CD4-positive, alpha-beta memory T cell (primary cell): Measurements from ENCODE around the gene RASGRF2. TPM values are rescaled to one million over a fixed set of nuclear protein-coding genes. Genes with fewer than 3 reads are reported as not detected.

ENCODE experiments used
- CTCF ChIA-PET: fragments of 350-600 bp; sonication (Branson Sonifier 250); formaldehyde crosslinking; loops from one replicate; lab custom pipeline; 2021; ENCODE audit warnings: inconsistent platforms; ENCODE audit not compliant: partially characterized antibody; lab: Charles Lee
- POLR2A ChIA-PET: fragments of 350-600 bp; sonication (Branson Sonifier 250); formaldehyde crosslinking; loops from one replicate; lab custom pipeline; 2021; ENCODE audit not compliant: partially characterized antibody; lab: Charles Lee
- DNase-seq, 5 donors: peaks; one replicate each; pipeline versions ENCODE4 v3.0.0 to v3.0.0-alpha.2; 2020 to 2022; ENCODE audit warnings: mixed read lengths in 1 of 5
- H3K27ac ChIP-seq: one replicate; pipeline ENCODE4 v1.7.0; 2013; ENCODE audit warnings: low read depth, low read length
- H3K27me3 ChIP-seq: 2 replicates; pipeline ENCODE4 v1.7.0; 2013; ENCODE audit warnings: mild to moderate bottlenecking, low read length, moderate library complexity; ENCODE audit not compliant: insufficient read depth
- H3K36me3 ChIP-seq: 2 replicates; pipeline ENCODE4 v1.7.0; 2013; ENCODE audit warnings: mild to moderate bottlenecking, low read length, moderate library complexity; ENCODE audit not compliant: insufficient read depth
- H3K4me1 ChIP-seq: 2 replicates; pipeline ENCODE4 v1.7.0; 2013; ENCODE audit warnings: mild to moderate bottlenecking, low read length, moderate library complexity; ENCODE audit not compliant: insufficient read depth
- H3K4me3 ChIP-seq, 2 donors: one replicate each; pipeline ENCODE4 v1.7.0; 2013; ENCODE audit warnings: low read length in 2 of 2, mild to moderate bottlenecking in 1 of 2
- H3K9me3 ChIP-seq, 2 donors: one replicate each; pipeline ENCODE4 v1.7.0; 2013; ENCODE audit warnings: low read length in 2 of 2, control low read depth in 1 of 2; ENCODE audit not compliant: control insufficient read depth in 1 of 2
- H3K27ac Mint-ChIP-seq, 7 donors: one replicate each; pipeline ENCODE4 v1.8.0; 2020 to 2021; ENCODE audit warnings: mixed read lengths in 7 of 7, mild to moderate bottlenecking in 6 of 7, inconsistent platforms in 3 of 7, moderate library complexity in 3 of 7
- H3K27me3 Mint-ChIP-seq, 2 donors: one replicate each; pipeline ENCODE4 v1.8.0; 2020 to 2021; ENCODE audit warnings: mixed read lengths in 2 of 2
- H3K36me3 Mint-ChIP-seq, 2 donors: one replicate each; pipeline ENCODE4 v1.8.0; 2020 to 2021; ENCODE audit warnings: mixed read lengths in 2 of 2, inconsistent platforms in 1 of 2, mild to moderate bottlenecking in 1 of 2
- H3K4me1 Mint-ChIP-seq, 4 donors: one replicate each; pipeline ENCODE4 v1.8.0; 2020 to 2021; ENCODE audit warnings: mixed read lengths in 4 of 4, mild to moderate bottlenecking in 1 of 4
- H3K4me3 Mint-ChIP-seq, 8 donors: one replicate each; pipeline ENCODE4 v1.8.0; 2020 to 2021; ENCODE audit warnings: mixed read lengths in 8 of 8, mild to moderate bottlenecking in 7 of 8, moderate library complexity in 6 of 8, inconsistent platforms in 3 of 8
- H3K9me3 Mint-ChIP-seq, 8 donors: one replicate each; pipeline ENCODE4 v1.8.0; 2020 to 2021; ENCODE audit warnings: mixed read lengths in 8 of 8, mild to moderate bottlenecking in 5 of 8, inconsistent platforms in 3 of 8, moderate library complexity in 1 of 8
- intact Hi-C: fragments of 100-400 bp; cut with micrococcal nuclease; formaldehyde crosslinking; loops from one replicate; pipeline ENCODE4 v1.15.1; 2023
- polyA plus RNA-seq, 2 donors: library from polyadenylated mRNA; unstranded; fragments of 300-500 nt; fragmentation: Illumina TruSeq; gene quantifications; one replicate each; pipeline ENCODE4 v1.2.3, GENCODE V29; 2021
- total RNA-seq, 2 experiments: library from RNA; stranded (reverse); gene quantifications; one replicate each; pipeline ENCODE4 v1.2.3, GENCODE V29; 2021

RASGRF2 gene
- total and polyA plus RNA-seq, 4 experiments from 2014 or later: 10.0 to 39.3 (median 25.3) TPM

DNA sequence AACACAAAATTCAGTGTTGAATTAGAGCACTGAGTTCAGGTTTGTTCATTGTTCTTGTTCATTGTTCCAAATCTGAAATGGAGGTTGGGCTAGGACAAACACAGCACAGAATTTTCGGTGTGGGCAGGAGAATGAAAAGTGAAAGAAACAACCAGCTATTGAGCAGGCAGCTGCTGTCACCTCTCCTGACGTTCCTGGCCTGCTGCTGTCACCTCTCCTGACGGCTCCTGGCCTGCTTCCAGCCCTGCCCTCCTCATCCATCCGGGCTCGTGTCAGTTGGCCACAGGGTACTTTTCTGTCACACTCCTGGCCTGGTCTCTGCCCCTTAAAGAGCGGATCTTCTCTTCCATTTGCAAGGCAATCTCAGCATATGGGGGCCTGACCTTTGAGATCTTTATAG, 227.7 kb downstream of the RASGRF2 start:
- Histone ChIP-seq H3K9me3 (no peaks in the 10 kb centered on the region), H3K27me3 (no peaks in the 10 kb centered on the region), H3K27ac (no peak overlapping the region), H3K36me3 (no peaks in the 10 kb centered on the region), H3K4me3 (no peak overlapping the region), H3K4me1 (no peaks in the 10 kb centered on the region)
- intact Hi-C loops: no loop called here
- H3K36me3 Mint-ChIP-seq: peaks cover 10 to 60% of the 10 kb centered on the region in 2 donors
- H3K27ac Mint-ChIP-seq: peak overlapping the region in 4 of 7 donors; percentile 57 to 91 (median 76)
- H3K27me3 Mint-ChIP-seq: no peaks in the 10 kb centered on the region
- POLR2A ChIA-PET: no interaction called here
- H3K4me1 Mint-ChIP-seq: peaks cover 0 to 3% (median 0%) of the 10 kb centered on the region in 4 donors
- H3K4me3 Mint-ChIP-seq: peak overlapping the region in 1 of 8 donors; percentile 43
- CTCF ChIA-PET: no interaction called here
- no peaks in the 10 kb centered on the region for H3K9me3 Mint-ChIP-seq
- no peak for DNase-seq

DNA sequence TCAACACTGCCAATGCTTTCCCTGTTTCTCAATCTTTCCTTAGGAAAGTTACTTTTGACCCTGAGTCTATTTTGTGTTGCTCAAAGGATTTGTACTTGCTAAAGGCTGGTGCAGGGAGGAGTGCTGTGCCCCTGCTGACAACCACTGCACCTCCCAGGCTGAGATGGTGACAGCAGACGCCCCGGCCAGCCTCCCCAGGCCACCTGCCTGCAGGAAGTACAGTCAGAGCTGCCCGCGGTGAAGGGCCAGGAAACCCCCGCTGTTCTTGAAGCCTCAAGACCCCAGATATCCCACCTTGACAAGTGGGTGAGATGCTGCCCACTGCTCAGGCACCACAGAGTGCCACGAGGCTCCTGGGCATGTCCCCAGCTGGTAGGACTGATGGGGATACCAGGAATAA, 228.8 kb downstream of the RASGRF2 start:
- H3K9me3 Mint-ChIP-seq: no peaks in the 10 kb centered on the region
- ChIA-PET CTCF (interaction anchor here (0.8 kb wide), 1 partner anchor 880 kb away, joined by 3 read pairs; no protein-coding TSS in a partner anchor), POLR2A (no interaction called here)
- H3K4me1 ChIP-seq: no peaks in the 10 kb centered on the region
- H3K9me3 ChIP-seq: no peaks in the 10 kb centered on the region
- no peaks in the 10 kb centered on the region for H3K27me3 Mint-ChIP-seq
- H3K4me1 Mint-ChIP-seq: peaks cover 0 to 3% (median under 1%) of the 10 kb centered on the region in 4 donors
- peaks cover 8 to 51% of the 10 kb centered on the region in 2 donors for H3K36me3 Mint-ChIP-seq
- H3K27me3 ChIP-seq: no peaks in the 10 kb centered on the region
- peak overlapping the region in 2 of 7 donors; percentile 18 to 27 for H3K27ac Mint-ChIP-seq
- H3K36me3 ChIP-seq: no peaks in the 10 kb centered on the region
- intact Hi-C loops: no loop called here
- DNase-seq: no peak
- H3K4me3 ChIP-seq: no peak overlapping the region
- H3K4me3 Mint-ChIP-seq: no peak overlapping the region
- H3K27ac ChIP-seq: no peak overlapping the region

DNA sequence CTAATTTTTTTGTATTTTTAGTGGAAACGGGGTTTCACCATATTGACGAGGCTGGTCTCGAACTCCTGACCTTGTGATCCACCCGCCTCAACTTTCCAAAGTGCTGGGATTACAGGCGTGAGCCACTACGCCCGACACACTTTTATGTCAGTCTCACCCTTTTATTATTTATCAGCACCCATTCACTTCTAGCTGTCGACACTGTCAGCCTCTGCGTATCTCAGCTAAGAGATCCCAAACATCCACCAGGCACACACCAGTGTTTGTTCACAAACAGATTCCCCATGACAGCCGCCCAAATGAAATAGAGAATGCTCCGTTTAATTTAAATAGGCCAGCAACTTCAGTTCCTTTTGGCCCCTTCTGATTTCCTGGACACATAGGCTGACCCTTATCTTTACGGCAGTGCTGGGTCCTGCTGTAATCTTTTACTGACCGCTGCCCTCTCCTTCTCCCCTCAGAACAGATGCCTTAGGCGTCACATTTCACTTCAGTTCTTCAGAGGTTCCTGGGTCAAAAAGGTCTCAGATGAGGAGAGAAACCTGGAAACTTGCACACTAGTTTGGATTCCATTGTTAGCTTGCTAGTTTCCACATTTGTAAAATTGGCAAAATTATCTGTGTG, 229.8 kb downstream of the RASGRF2 start:
- H3K4me3 Mint-ChIP-seq: no peak overlapping the region
- H3K4me3 ChIP-seq: no peak overlapping the region
- intact Hi-C loops: loop anchor here (10.0 kb wide), 2 partner anchors 255 to 845 kb away; no protein-coding TSS in a partner anchor
- ChIA-PET POLR2A (no interaction called here), CTCF (interaction anchor here (0.7 to 2.8 kb wide), 3 partner anchors 12 to 881 kb away, joined by 3 to 11 read pairs (median 3); no protein-coding TSS in a partner anchor)
- H3K27ac Mint-ChIP-seq: peak overlapping the region in 2 of 7 donors; percentile 55 to 82
- H3K4me1 ChIP-seq: peaks cover 5% of the 10 kb centered on the region
- H3K27me3 ChIP-seq: no peaks in the 10 kb centered on the region
- no peaks in the 10 kb centered on the region for H3K27me3 Mint-ChIP-seq
- H3K9me3 ChIP-seq: no peaks in the 10 kb centered on the region
- no peaks in the 10 kb centered on the region for H3K9me3 Mint-ChIP-seq
- peaks cover 8 to 42% of the 10 kb centered on the region in 2 donors for H3K36me3 Mint-ChIP-seq
- no peaks in the 10 kb centered on the region for H3K36me3 ChIP-seq
- DNase-seq: no peak
- H3K4me1 Mint-ChIP-seq: peaks cover 4 to 10% (median 5%) of the 10 kb centered on the region in 4 donors
- H3K27ac ChIP-seq: no peak overlapping the region

DNA sequence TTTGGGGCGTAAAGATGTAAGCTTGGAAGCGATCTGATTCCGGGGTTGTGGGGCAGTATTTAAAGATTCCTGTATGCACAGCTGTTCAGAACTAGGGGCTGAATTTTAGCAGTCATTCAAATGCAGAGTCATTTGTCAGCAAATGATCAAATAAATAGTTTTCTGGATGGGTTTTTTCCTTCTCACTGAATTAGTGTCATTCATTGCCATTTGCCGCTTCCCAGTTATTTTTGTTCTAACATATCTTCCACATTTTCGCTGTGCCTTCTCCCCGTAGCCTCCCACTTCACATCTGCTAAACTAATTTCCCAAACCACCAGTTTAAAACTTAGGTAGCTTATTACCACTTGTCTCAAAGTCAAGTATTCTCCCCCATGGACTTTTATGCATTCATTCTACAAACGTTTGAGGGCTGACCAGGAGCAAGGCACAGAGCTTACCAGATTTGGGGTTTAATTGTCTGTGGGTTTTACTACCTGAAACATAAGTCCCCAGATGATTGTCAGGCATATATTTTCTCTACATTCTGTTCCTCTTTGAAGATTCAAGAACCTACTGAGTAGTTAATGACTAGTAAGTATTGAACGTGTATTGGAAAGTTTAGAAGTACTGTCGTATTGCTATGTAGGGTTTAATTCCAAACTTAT, 231.7 kb downstream of the RASGRF2 start:
- no peak for DNase-seq
- POLR2A ChIA-PET: no interaction called here
- Histone ChIP-seq H3K9me3 (no peaks in the 10 kb centered on the region), H3K27ac (no peak overlapping the region), H3K27me3 (no peaks in the 10 kb centered on the region), H3K4me3 (no peak overlapping the region), H3K36me3 (no peaks in the 10 kb centered on the region), H3K4me1 (peaks cover 8% of the 10 kb centered on the region)
- CTCF ChIA-PET: interaction anchor here (0.7 to 2.8 kb wide), 3 partner anchors 8 to 10 kb away, joined by 3 to 11 read pairs (median 4); no protein-coding TSS in a partner anchor
- H3K36me3 Mint-ChIP-seq: peaks cover 8 to 30% of the 10 kb centered on the region in 2 donors
- no peak overlapping the region for H3K4me3 Mint-ChIP-seq
- peak overlapping the region in 3 of 7 donors; percentile 23 to 67 (median 43) for H3K27ac Mint-ChIP-seq
- no peaks in the 10 kb centered on the region for H3K9me3 Mint-ChIP-seq
- intact Hi-C loops: loop anchor here (10.0 kb wide), 2 partner anchors 257 to 847 kb away; no protein-coding TSS in a partner anchor
- H3K27me3 Mint-ChIP-seq: no peaks in the 10 kb centered on the region
- H3K4me1 Mint-ChIP-seq: peaks cover 5 to 10% (median 8%) of the 10 kb centered on the region in 4 donors

DNA sequence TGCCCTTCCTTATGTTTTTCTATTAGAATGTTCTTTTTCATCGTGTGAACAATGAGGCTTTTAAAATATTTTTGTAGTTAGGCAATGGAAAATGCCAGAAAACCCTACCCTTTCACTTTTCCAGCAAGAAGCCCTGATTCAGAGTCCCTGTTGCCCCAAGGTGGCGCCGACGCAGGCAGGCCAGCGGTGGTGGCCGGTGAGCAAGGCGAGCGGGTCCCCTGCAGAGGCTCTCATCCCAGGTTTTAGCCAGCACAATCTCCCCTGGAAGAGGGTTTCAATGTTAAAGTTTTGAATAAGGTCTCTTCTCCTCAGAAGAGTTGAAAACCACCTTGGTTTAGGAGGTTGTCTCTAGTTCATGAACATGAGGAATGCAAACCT, 232.2 kb downstream of the RASGRF2 start:
- H3K36me3 ChIP-seq: no peaks in the 10 kb centered on the region
- CTCF ChIA-PET: interaction anchor here (1.3 to 2.8 kb wide), 5 partner anchors 9 to 109 kb away, joined by 4 to 11 read pairs (median 7); partner anchors contain the start of gene ZCCHC9
- intact Hi-C loops: loop anchor here (10.0 kb wide), 2 partner anchors 258 to 848 kb away; no protein-coding TSS in a partner anchor
- H3K4me1 ChIP-seq: peaks cover 8% of the 10 kb centered on the region
- Mint-ChIP-seq H3K9me3 (no peaks in the 10 kb centered on the region), H3K27ac (peak overlapping the region in 2 of 7 donors; percentile 53 to 67), H3K36me3 (peaks cover 8 to 26% of the 10 kb centered on the region in 2 donors), H3K27me3 (no peaks in the 10 kb centered on the region), H3K4me1 (peaks cover 5 to 10% (median 8%) of the 10 kb centered on the region in 4 donors), H3K4me3 (no peak overlapping the region)
- no peak for DNase-seq
- no peak overlapping the region for H3K27ac ChIP-seq
- no peaks in the 10 kb centered on the region for H3K27me3 ChIP-seq
- H3K9me3 ChIP-seq: no peaks in the 10 kb centered on the region
- H3K4me3 ChIP-seq: no peak overlapping the region
- POLR2A ChIA-PET: no interaction called here

DNA sequence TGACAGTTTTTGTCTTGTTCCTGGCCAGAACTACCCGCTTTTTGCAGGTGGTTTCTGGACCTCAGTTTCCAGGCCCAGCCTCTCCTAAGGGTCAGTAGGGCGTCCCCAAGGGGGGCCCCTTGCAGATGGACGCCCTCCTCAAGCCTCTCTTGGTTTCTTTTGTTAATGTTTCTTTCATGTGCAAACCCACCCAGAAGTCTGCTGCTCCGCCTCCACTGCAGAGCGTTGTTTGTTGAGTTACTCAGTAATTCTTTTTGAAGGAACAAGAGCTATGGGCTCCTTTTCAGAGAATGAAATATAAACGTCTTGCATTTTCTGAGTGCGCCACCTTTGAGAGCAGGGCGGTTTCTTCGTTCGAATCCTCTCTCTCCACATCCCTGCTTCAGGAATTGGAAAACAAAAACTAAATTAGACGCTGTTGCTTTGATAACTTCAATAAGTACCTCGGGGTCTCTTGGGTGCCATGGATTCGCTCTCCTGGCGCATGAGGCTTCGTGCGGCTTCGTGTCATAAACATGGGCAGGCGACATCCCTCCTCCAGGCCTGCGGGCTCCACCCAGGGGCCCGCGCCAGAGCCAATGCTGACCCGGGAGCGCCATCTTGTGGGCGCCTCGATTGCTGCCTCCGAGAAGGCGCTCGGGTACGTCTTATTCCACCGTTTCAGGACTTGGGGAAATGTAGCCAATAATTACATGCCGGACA, 234.6 kb downstream of the RASGRF2 start:
- Mint-ChIP-seq H3K27me3 (no peaks in the 10 kb centered on the region), H3K36me3 (peaks cover 0 to 9% of the 10 kb centered on the region in 2 donors), H3K4me1 (peaks cover 5 to 10% (median 8%) of the 10 kb centered on the region in 4 donors), H3K9me3 (no peaks in the 10 kb centered on the region), H3K27ac (peak overlapping the region in 5 of 7 donors; percentile 64 to 87 (median 81)), H3K4me3 (peak overlapping the region in 7 of 8 donors; percentile 15 to 74 (median 48))
- Histone ChIP-seq H3K27ac (no peak overlapping the region), H3K27me3 (no peaks in the 10 kb centered on the region), H3K4me1 (peaks cover 8% of the 10 kb centered on the region), H3K36me3 (no peaks in the 10 kb centered on the region), H3K9me3 (no peaks in the 10 kb centered on the region), H3K4me3 (no peak overlapping the region)
- CTCF ChIA-PET: interaction anchor here (0.6 to 2.9 kb wide), 24 partner anchors 8 to 850 kb away, joined by 3 to 34 read pairs (median 4); no protein-coding TSS in a partner anchor
- DNase-seq: peak; percentile 68 to 77 (median 76)
- intact Hi-C loops: loop anchor here (1.0 to 10.0 kb wide), 4 partner anchors 260 to 850 kb away; no protein-coding TSS in a partner anchor
- POLR2A ChIA-PET: no interaction called here
